GM12878 (cell line): ENCODE data around the gene ODF2L. TPM values are rescaled to one million over a fixed set of nuclear protein-coding genes. Genes with fewer than 3 reads are reported as not detected.

ENCODE experiments used
- ATAC-seq: fragments of 200-7000 bp; cut with Tn5 transposase; 3 replicates; pipeline ENCODE4 v1.9.1; 2020; ENCODE audit warnings: mild to moderate bottlenecking, moderate library complexity
- BruUV-seq: library from RNA; stranded (reverse); fragments of 400-500 nt; replicated peaks from 2 replicates; lab custom pipeline; 2021; lab: Mats Ljungman, UMichigan
- CTCF ChIA-PET: fragments of 300-600 bp; sonication (Branson Sonifier 250); formaldehyde crosslinking; extraction: SDS; loops from one replicate; lab custom pipeline; 2021; ENCODE audit warnings: inconsistent platforms; lab: Yijun Ruan, JAX
- POLR2A ChIA-PET: fragments of 350-600 bp; formaldehyde crosslinking; extraction: SDS; loops from one replicate; lab custom pipeline; 2021; ENCODE audit warnings: inconsistent platforms; lab: Charles Lee
- RAD21 ChIA-PET: fragments of 300-600 bp; sonication (Branson Sonifier 250); formaldehyde crosslinking; loops from one replicate; lab custom pipeline; 2023; ENCODE audit warnings: antibody characterized with exemption; ENCODE audit not compliant: unreplicated experiment; lab: Charles Lee
- SMC1A ChIA-PET: fragments of 300-600 bp; sonication (Branson Sonifier 250); formaldehyde crosslinking; loops from one replicate; lab custom pipeline; 2023; ENCODE audit not compliant: unreplicated experiment, uncharacterized antibody; lab: Charles Lee
- DNase-seq: peaks from one replicate; pipeline ENCODE4 v3.0.0-alpha.2; 2011; ENCODE audit warnings: low read depth, low spot score
- FAIRE-seq: peaks from 3 replicates; lab custom pipeline; 2011; peaks lifted over from hg19 to GRCh38; lab: Jason Lieb, UNC
- H2AFZ ChIP-seq: 2 replicates; pipeline ENCODE4 v1.6.0; 2011; ENCODE audit warnings: low read depth, low read length, control low read depth; ENCODE audit not compliant: control insufficient read depth
- H3K27ac ChIP-seq: 2 replicates; pipeline ENCODE4 v1.5.1; 2011; ENCODE audit warnings: control low read depth; ENCODE audit not compliant: control insufficient read depth, insufficient read depth
- H3K27me3 ChIP-seq, 2 experiments: replicated peaks in 1 of 2; 2 replicates each; pipeline versions ENCODE4 v1.6.0 to v1.6.1; 2011; ENCODE audit warnings: low read length in 1 of 2; ENCODE audit not compliant: control insufficient read depth in 2 of 2, insufficient read depth in 2 of 2
- H3K36me3 ChIP-seq, 2 experiments: 2 replicates each; pipeline ENCODE4 v1.5.1; 2011; ENCODE audit warnings: low read length in 1 of 2; ENCODE audit not compliant: control insufficient read depth in 2 of 2, insufficient read depth in 2 of 2
- H3K4me1 ChIP-seq: 2 replicates; pipeline ENCODE4 v1.6.1; 2011; ENCODE audit warnings: mild to moderate bottlenecking, low read length, moderate library complexity, mixed read lengths; ENCODE audit not compliant: control insufficient read depth, insufficient read depth
- H3K4me2 ChIP-seq: 2 replicates; pipeline ENCODE4 v1.6.0; 2011; ENCODE audit warnings: control low read depth; ENCODE audit not compliant: control insufficient read depth, insufficient read depth
- H3K4me3 ChIP-seq: fragments of 200-600 bp; sonication (generic); 2 replicates; pipeline ENCODE4 v1.5.1; 2016
- H3K79me2 ChIP-seq: 2 replicates; pipeline ENCODE4 v1.6.0; 2011; ENCODE audit warnings: low read length; ENCODE audit not compliant: control insufficient read depth, insufficient read depth
- H3K9ac ChIP-seq: 2 replicates; pipeline ENCODE4 v1.8.0; 2011; ENCODE audit warnings: low read length, control low read depth, mixed read lengths; ENCODE audit not compliant: control insufficient read depth, insufficient read depth
- H3K9me3 ChIP-seq: replicated peaks from 3 replicates; pipeline ENCODE4 v1.5.1; 2011; ENCODE audit warnings: mild to moderate bottlenecking, low read length; ENCODE audit not compliant: control insufficient read depth, insufficient read depth
- H4K20me1 ChIP-seq: 2 replicates; pipeline ENCODE4 v1.6.0; 2011; ENCODE audit not compliant: control insufficient read depth, insufficient read depth
- ATF7 ChIP-seq: fragments of 450-650 bp; IDR thresholded peaks from 2 replicates; pipeline ENCODE4 v1.6.1; 2016; ENCODE audit warnings: low read depth, mild to moderate bottlenecking
- BACH1 ChIP-seq: fragments of 450-650 bp; IDR thresholded peaks from 2 replicates; pipeline ENCODE4 v1.6.1; 2017; ENCODE audit warnings: mild to moderate bottlenecking, borderline replicate concordance
- CEBPZ ChIP-seq: fragments of 150-350 bp; IDR thresholded peaks from 2 replicates; pipeline ENCODE4 v1.6.1; 2016; ENCODE audit warnings: low read depth, low read length
- CREM ChIP-seq: IDR thresholded peaks from 2 replicates; pipeline ENCODE4 v1.6.1; 2014; ENCODE audit warnings: antibody characterized with exemption, low read depth
- EGR1 ChIP-seq, 2 experiments: IDR thresholded peaks; 1 replicate in 1 of 2; 2 replicates in 1 of 2; pipeline ENCODE4 v1.6.1; 2011 to 2012; ENCODE audit warnings: low read depth in 2 of 2, low read length in 2 of 2, borderline replicate concordance in 1 of 2, mild to moderate bottlenecking in 1 of 2, moderate library complexity in 1 of 2
- JUNB ChIP-seq: IDR thresholded peaks from 2 replicates; pipeline ENCODE4 v1.6.1; 2016; ENCODE audit warnings: antibody characterized with exemption, mild to moderate bottlenecking
- KAT2A ChIP-seq: conservative IDR thresholded peaks from 2 replicates; pipeline ENCODE4 v1.6.1; 2011; ENCODE audit warnings: low read depth, low read length; ENCODE audit not compliant: control insufficient read depth
- KDM1A ChIP-seq: fragments of 200-600 bp; sonication (generic); IDR thresholded peaks from 2 replicates; pipeline ENCODE4 v1.6.1; 2016; ENCODE audit warnings: borderline replicate concordance
- MTA2 ChIP-seq: fragments of 450-650 bp; IDR thresholded peaks from 2 replicates; pipeline ENCODE4 v1.6.1; 2016; ENCODE audit warnings: low read depth, mild to moderate bottlenecking, moderate library complexity
- MTA3 ChIP-seq: IDR thresholded peaks from 2 replicates; pipeline ENCODE4 v1.6.1; 2012; ENCODE audit warnings: low read length, inconsistent platforms, borderline replicate concordance
- NFXL1 ChIP-seq: fragments of 450-650 bp; IDR thresholded peaks from 2 replicates; pipeline ENCODE4 v1.6.1; 2017; ENCODE audit warnings: antibody characterized with exemption, mild to moderate bottlenecking, borderline replicate concordance
- NR2C1 ChIP-seq: fragments of 450-650 bp; IDR thresholded peaks from 2 replicates; pipeline ENCODE4 v1.6.1; 2017; ENCODE audit warnings: antibody characterized with exemption, mild to moderate bottlenecking, moderate library complexity
- PKNOX1 ChIP-seq: fragments of 450-650 bp; IDR thresholded peaks from 2 replicates; pipeline ENCODE4 v1.6.1; 2016; ENCODE audit warnings: mild to moderate bottlenecking
- RELA ChIP-seq: fragments of 450-650 bp; IDR thresholded peaks from 2 replicates; pipeline ENCODE4 v1.8.0; 2014; ENCODE audit warnings: borderline replicate concordance; ENCODE audit not compliant: partially characterized antibody
- RFX5 ChIP-seq: IDR thresholded peaks from 2 replicates; pipeline ENCODE4 v1.6.1; 2011; ENCODE audit warnings: low read depth, low read length, improper control_type of control experiment
- STAT3 ChIP-seq: IDR thresholded peaks from 2 replicates; pipeline ENCODE4 v1.6.1; 2011; ENCODE audit warnings: low read depth, low read length, improper control_type of control experiment
- TAF1 ChIP-seq: IDR thresholded peaks from 2 replicates; pipeline ENCODE4 v1.6.1; 2011; ENCODE audit warnings: mild to moderate bottlenecking, low read depth, low read length, borderline replicate concordance
- TBL1XR1 ChIP-seq: IDR thresholded peaks from 2 replicates; pipeline ENCODE4 v1.6.1; 2012; ENCODE audit warnings: low read depth, low read length, improper control_type of control experiment
- WGBS: methylation state at CpG from one replicate; pipeline ENCODE4 v1.1.6; 2016; ENCODE audit warnings: low lambda C conversion rate; ENCODE audit not compliant: insufficient replicate concordance, insufficient coverage; ENCODE audit errors: missing lambda C conversion rate; 5-methylcytosine and 5-hydroxymethylcytosine counted together
- in situ Hi-C: fragments of 300-500 bp; cut with MboI; formaldehyde crosslinking; loops from 9 replicates; pipeline ENCODE4 v1.14.3; 2018; ENCODE audit warnings: mixed read lengths
- intact Hi-C: fragments of 100-400 bp; cut with micrococcal nuclease; formaldehyde crosslinking; loops from one replicate; pipeline ENCODE4 v1.14.2; 2022; ENCODE audit not compliant: unreplicated experiment
- polyA plus RNA-seq, 11 experiments: library from polyadenylated mRNA; depleted of rRNA in 4 of 11; unstranded in 6 of 11; stranded (reverse) in 5 of 11; fragments of >200 nt; fragmentation: Nextera tagmentation in 4 of 11; fragmentation: Illumina TruSeq in 1 of 11; extraction: Ambion mirVana in 4 of 11; extraction: Trizol in 1 of 11; gene quantifications; 1 replicate in 1 of 11; 2 replicates in 10 of 11; pipeline versions ENCODE4 v1.2.1 to v1.2.3, GENCODE V29; 2011 to 2016; ENCODE audit warnings: inconsistent platforms in 2 of 11, missing spikeins in 2 of 11, low read depth in 1 of 11
- total RNA-seq, 4 experiments: library from RNA; depleted of rRNA in 3 of 4; stranded (reverse); fragments of >200 nt in 3 of 4; fragmentation: Illumina TruSeq in 1 of 4; extraction: Trizol in 1 of 4; gene quantifications; 2 replicates each; pipeline versions ENCODE4 v1.2.1 to v1.2.3, GENCODE V29; 2013 to 2021
- TF ChIP-seq, protein P1 (sequence below): IDR thresholded peaks from 2 replicates; pipeline ENCODE4 v1.6.1; 2011; ENCODE audit warnings: borderline replicate concordance, low read depth, mild to moderate bottlenecking, moderate library complexity, mixed read lengths, low read length; ENCODE audit not compliant: insufficient read depth; ENCODE audit errors: extremely low read length

Gene ODF2L
- total and polyA plus RNA-seq, 10 of the 15 experiments (the other 5 are each of a cell fraction or from before 2014, with no cell fraction given) = 10.4 to 29.5 (median 18.5) TPM

DNA sequence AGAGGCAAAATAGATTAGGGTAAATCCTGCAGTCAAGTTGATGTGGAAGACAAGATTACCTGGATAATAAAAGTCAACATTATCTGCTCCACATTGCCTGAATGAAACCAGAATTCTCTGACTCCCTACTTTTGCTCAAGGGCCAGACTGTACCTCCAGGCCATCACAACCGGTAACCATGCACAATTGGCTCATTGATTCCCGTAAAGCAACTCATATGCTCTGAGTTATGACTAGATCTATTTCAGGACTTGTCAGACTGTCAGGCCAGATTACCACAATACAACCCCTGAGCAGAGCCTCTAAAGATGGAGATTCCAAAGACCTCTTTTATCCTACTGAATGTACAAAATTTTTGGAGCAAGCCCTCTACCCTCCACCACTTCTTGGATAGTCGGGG, 90.4 kb downstream of the ODF2L start (continued):
- TF ChIP-seq CEBPZ = no peak
- TF ChIP-seq CREM = no peak
- TF ChIP-seq RFX5 = no peak
- TF ChIP-seq PKNOX1 = no peak
- no peak for TF ChIP-seq EGR1 (IDR thresholded peaks at IDR 0.05; ENCODE audit: borderline replicate concordance in 1 of 2, low read depth in 2 of 2, low read length in 2 of 2)
- no peak for TF ChIP-seq ATF7

DNA sequence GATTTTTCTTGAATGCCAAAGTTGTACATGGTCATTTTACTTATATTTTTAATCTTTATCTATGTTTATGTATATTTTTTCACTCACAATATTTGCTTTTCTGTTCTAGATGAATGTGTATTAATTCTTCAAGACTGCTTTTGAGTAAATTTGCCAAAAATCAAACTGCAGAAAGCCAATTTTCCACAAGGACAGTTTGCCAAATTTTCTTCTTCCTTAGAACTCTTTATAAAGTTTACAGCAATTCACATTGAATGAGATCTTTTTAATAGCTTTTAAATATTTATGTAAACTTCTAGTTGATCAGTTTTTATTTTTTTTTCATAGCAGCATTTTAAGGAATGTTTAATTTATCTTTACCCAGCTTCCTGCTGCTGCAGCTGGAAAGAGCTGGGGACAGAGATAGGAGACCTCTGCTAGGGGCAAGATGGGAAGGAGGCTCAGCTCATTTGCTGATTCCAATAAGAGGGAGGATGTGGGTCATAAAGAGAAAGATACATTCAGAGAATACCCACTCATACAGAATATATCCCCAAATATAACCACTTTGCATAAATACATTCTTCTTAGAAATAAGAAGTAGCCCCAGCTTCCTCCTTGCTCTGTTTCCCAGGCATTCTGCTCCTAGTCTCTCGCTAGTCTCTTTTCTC, 93.0 kb downstream of the ODF2L start:
- Histone ChIP-seq H3K27ac (no peak overlapping the region), H2AFZ (no peak overlapping the region), H3K4me1 (no peaks in the 10 kb centered on the region), H3K4me2 (no peak overlapping the region), H3K9ac (no peak overlapping the region), H4K20me1 (no peaks in the 10 kb centered on the region), H3K9me3 (no peaks in the 10 kb centered on the region), H3K79me2 (no peaks in the 10 kb centered on the region), H3K27me3 (no peaks in the 10 kb centered on the region; a peak in 1 of 4 replicates), H3K4me3 (no peak overlapping the region), H3K36me3 (no peaks in the 10 kb centered on the region)
- no peak for DNase-seq
- TF ChIP-seq TAF1 (no peak), MTA2 (no peak), NR2C1 (no peak), STAT3 (no peak), KAT2A (no peak), NFXL1 (no peak), JUNB (no peak), RFX5 (no peak), BACH1 (no peak), RELA (no peak), TBL1XR1 (no peak), KDM1A (no peak), MTA3 (no peak)
- TF ChIP-seq, protein P1, sequence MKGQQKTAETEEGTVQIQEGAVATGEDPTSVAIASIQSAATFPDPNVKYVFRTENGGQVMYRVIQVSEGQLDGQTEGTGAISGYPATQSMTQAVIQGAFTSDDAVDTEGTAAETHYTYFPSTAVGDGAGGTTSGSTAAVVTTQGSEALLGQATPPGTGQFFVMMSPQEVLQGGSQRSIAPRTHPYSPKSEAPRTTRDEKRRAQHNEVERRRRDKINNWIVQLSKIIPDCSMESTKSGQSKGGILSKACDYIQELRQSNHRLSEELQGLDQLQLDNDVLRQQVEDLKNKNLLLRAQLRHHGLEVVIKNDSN = no peak
- 44% methylated on average over 1 of the region's 1 CpG for WGBS
- no peak for FAIRE-seq
- ChIA-PET POLR2A (no interaction called here), RAD21 (no interaction called here), CTCF (interaction anchor here (0.7 kb wide), 2 partner anchors 9 to 34 kb away, joined by 3 to 5 read pairs; no protein-coding TSS in a partner anchor), SMC1A (interaction anchor here (0.7 to 1.3 kb wide), 2 partner anchors 20 to 94 kb away, joined by 3 read pairs; no protein-coding TSS in a partner anchor)
- intact Hi-C loops = no loop called here
- no TSS peak for BruUV-seq
- no peak for ATAC-seq
- in situ Hi-C loops = no loop called here
